Camera-type eye (tissue), 1 donor: ENCODE measurements around the gene CHST1. TPM values are rescaled to one million over a fixed set of nuclear protein-coding genes. Genes with fewer than 3 reads are reported as not detected.

Experiments used
- total RNA-seq: library from RNA; depleted of rRNA; stranded (reverse); fragments of >200 nt; gene quantifications from one replicate; pipeline ENCODE4 v1.2.3, GENCODE V29; 2014

CHST1 gene, protein sequence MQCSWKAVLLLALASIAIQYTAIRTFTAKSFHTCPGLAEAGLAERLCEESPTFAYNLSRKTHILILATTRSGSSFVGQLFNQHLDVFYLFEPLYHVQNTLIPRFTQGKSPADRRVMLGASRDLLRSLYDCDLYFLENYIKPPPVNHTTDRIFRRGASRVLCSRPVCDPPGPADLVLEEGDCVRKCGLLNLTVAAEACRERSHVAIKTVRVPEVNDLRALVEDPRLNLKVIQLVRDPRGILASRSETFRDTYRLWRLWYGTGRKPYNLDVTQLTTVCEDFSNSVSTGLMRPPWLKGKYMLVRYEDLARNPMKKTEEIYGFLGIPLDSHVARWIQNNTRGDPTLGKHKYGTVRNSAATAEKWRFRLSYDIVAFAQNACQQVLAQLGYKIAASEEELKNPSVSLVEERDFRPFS
- 5.6 TPM for total RNA-seq

DNA sequence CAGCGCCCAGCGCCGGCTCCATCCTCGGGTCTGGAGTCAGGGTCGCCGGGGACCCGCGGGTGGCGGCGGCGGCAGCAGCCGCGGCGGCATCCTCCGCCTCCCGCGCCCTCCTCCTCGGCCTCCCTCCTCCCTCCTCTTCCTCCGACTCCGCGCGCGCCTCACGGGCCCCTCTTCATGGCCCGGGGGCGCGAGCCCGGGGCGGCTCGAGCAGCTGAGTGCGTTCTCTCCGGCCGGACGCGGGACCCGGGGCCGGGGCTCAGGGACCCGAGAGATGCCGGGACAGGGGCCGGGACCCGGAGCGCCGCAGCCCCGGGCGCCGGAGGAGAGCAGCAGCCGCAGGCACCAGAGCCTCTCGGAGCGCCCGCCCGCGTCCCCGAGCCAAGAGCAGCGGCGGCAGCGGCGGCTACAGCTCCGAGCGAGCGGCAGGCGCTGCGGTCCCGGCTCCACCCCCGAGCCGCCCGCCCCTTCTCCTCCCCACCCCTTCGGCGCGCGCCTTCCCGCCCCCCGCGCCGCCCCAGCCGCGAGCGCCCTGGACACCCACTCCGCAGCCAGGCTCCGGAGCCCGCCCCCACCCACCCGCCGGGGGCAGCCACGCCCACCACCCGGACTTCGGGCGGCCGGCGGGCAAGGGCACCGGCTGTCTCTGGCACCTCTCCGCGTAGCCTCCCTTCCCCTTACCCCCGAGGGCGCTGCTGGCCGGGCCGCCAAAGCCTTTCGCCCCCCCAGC lies at the start of gene CHST1:
TSS of gene CHST1 (minus strand) at position 417 of the 727 bp plus-strand sequence. CDS start 14,699 bp downstream, outside the sequence.

Other genes with a start within 250 kb of the CHST1 start
- gene SLC35C1, start 139.5 kb upstream of the CHST1 start, total RNA-seq, result 8.0 TPM
- 69.9 TPM for gene CRY2, start 181.9 kb upstream of the CHST1 start, total RNA-seq
- gene MAPK8IP1, start 220.0 kb upstream of the CHST1 start, total RNA-seq, result 33.6 TPM
- 0.82 TPM for gene FREY1, start 241.6 kb upstream of the CHST1 start, total RNA-seq